ENCODE results near the gene HECTD1. TPM values are rescaled to one million over a fixed set of nuclear protein-coding genes. Genes with fewer than 3 reads are reported as not detected.

HECTD1 gene
- total and polyA plus RNA-seq, 10 of the 15 experiments (the other 5 are each of a cell fraction or from before 2014, with no cell fraction given), result 27.3 to 116 (median 57.7) TPM

DNA sequence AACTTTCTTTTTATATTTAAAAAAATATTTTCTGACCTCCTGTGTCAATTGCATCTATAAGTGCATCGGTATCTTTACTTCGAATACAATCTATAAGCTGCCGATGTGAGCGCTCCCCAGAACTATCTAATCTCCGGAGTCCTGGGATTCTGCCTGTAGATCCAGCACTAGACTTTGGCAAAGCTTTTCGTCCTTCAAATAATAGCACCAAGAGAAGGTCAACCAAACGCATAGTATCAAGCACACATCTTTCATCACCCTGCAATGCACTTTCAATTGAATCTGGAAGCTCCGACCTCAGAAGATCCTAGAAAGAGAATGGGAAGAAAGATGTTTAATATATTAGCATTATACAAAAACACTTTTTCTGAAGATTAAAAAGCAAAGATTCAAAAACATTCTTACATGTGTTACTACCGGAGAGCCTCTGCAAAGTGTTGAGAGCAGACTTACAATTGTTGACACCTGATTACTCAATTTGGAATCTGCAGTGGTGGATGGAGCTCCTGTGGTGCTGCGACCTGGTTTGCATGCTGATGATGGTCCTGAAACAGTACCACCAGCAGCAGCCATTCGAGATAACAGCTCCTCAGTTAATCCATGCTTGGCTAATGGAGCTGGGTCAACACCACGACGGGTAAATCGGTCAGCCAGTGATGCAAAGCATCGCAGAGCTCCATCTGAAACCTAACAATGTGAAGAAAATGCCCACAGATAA, 34.3 kb downstream of the HECTD1 start (continued):
- TF ChIP-seq ZNF24 (IDR thresholded peaks at IDR 0.05), result no peak
- no peak for TF ChIP-seq TCF12 (IDR thresholded peaks at IDR 0.05; ENCODE audit: low read depth, low read length)
- no peak for TF ChIP-seq CEBPB (IDR thresholded peaks at IDR 0.05; ENCODE audit: borderline replicate concordance in 1 of 2, low read depth in 2 of 2, low read length in 2 of 2)

DNA sequence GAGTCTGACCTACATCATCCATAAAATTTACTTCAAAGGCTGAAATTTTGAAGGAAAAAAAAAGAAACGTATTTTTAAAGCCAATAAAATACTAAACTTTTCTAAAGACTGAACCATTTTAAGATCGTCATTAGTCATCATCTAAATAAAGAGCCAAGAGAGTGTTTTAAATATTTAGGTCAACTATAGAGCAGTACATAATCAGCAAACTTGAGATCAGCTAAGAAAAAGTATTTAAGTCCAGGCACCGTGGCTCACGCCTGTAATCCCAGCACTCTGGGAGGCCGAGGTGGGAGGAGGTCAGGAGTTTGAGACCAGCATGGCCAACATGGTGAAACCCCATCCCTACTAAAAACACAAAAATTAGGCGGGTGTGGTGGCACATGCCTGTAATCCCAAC, 35.5 kb downstream of the HECTD1 start:
- ATAC-seq (no peak), FAIRE-seq (no peak), DNase-seq (ENCODE audit: low read depth, low spot score) (no peak)
- no peak overlapping the region for H3K9ac ChIP-seq (ENCODE audit: control insufficient read depth, insufficient read depth, low read length)
- ChIA-PET RAD21 (ENCODE audit: unreplicated experiment) (no interaction called here), CTCF (interaction anchor here (0.7 kb wide), 1 partner anchor 36 kb away, joined by 3 read pairs; no protein-coding TSS in a partner anchor), POLR2A (no interaction called here), SMC1A (ENCODE audit: uncharacterized antibody, unreplicated experiment) (no interaction called here)
- WGBS (ENCODE audit: insufficient coverage, insufficient replicate concordance, low lambda C conversion rate, missing lambda C conversion rate), result 88% methylated on average over 6 of the region's 6 CpGs
- intact Hi-C loops (cut with micrococcal nuclease; ENCODE audit: unreplicated experiment), result no loop called here
- H3K27ac ChIP-seq (ENCODE audit: control insufficient read depth, insufficient read depth), result no peak overlapping the region
- TF ChIP-seq HDAC6 (IDR thresholded peaks at IDR 0.05; ENCODE audit: unreplicated experiment), result no peak
- no peaks in the 10 kb centered on the region for H3K79me2 ChIP-seq (ENCODE audit: control insufficient read depth, insufficient read depth, low read length)
- no peaks in the 10 kb centered on the region for H3K27me3 ChIP-seq (replicated peaks in 1 of 2; ENCODE audit: control insufficient read depth in 2 of 2, insufficient read depth in 2 of 2, low read length in 1 of 2)
- no peak overlapping the region for H2AFZ ChIP-seq (ENCODE audit: control insufficient read depth, low read depth, low read length)
- no peak overlapping the region for H3K4me3 ChIP-seq
- no peaks in the 10 kb centered on the region for H4K20me1 ChIP-seq (ENCODE audit: control insufficient read depth, insufficient read depth)
- no TSS peak for BruUV-seq (replicated peaks)
- in situ Hi-C loops (cut with MboI), result no loop called here
- no peak overlapping the region for H3K4me2 ChIP-seq (ENCODE audit: control insufficient read depth, insufficient read depth)
- peaks cover 3 to 22% of the 10 kb centered on the region in 2 experiments; a peak in 3 of 4 replicates for H3K36me3 ChIP-seq (ENCODE audit: control insufficient read depth in 2 of 2, insufficient read depth in 2 of 2, low read length in 1 of 2)
- H3K4me1 ChIP-seq (ENCODE audit: control insufficient read depth, insufficient read depth, low read length), result no peaks in the 10 kb centered on the region
- H3K9me3 ChIP-seq (replicated peaks; ENCODE audit: control insufficient read depth, insufficient read depth, low read length), result no peaks in the 10 kb centered on the region

DNA sequence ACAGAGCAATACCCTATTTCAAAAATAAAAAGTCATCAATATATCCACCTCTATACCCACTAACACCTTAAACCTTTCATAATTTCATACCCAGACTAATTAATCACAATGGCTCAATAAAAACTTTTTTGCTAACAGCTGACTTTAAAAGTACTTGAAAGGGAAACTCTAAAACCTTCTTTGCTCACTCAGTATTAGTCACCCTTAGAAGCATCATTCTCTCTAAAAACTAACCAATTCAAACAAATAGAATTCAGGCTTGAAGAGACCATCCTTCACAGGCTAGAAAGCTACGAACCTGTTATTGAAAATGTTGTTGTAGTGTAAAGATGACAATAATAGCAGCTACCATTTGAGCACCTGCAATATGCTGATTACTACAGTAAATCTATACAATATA, 37.2 kb downstream of the HECTD1 start:
- Histone ChIP-seq H3K27ac (ENCODE audit: control insufficient read depth, insufficient read depth) (no peak overlapping the region), H3K4me2 (ENCODE audit: control insufficient read depth, insufficient read depth) (no peak overlapping the region), H3K27me3 (replicated peaks in 1 of 2; ENCODE audit: control insufficient read depth in 2 of 2, insufficient read depth in 2 of 2, low read length in 1 of 2) (no peaks in the 10 kb centered on the region), H3K4me1 (ENCODE audit: control insufficient read depth, insufficient read depth, low read length) (no peaks in the 10 kb centered on the region), H2AFZ (ENCODE audit: control insufficient read depth, low read depth, low read length) (no peak overlapping the region), H4K20me1 (ENCODE audit: control insufficient read depth, insufficient read depth) (no peaks in the 10 kb centered on the region), H3K4me3 (no peak overlapping the region), H3K79me2 (ENCODE audit: control insufficient read depth, insufficient read depth, low read length) (no peaks in the 10 kb centered on the region), H3K9me3 (replicated peaks; ENCODE audit: control insufficient read depth, insufficient read depth, low read length) (no peaks in the 10 kb centered on the region), H3K9ac (ENCODE audit: control insufficient read depth, insufficient read depth, low read length) (no peak overlapping the region), H3K36me3 (ENCODE audit: control insufficient read depth in 2 of 2, insufficient read depth in 2 of 2, low read length in 1 of 2) (peaks cover 5 to 26% of the 10 kb centered on the region in 2 experiments; a peak in 3 of 4 replicates)
- ChIA-PET RAD21 (ENCODE audit: unreplicated experiment) (no interaction called here), CTCF (interaction anchor here (1.1 kb wide), 1 partner anchor 19 kb away, joined by 5 read pairs; no protein-coding TSS in a partner anchor), SMC1A (ENCODE audit: uncharacterized antibody, unreplicated experiment) (interaction anchor here (1.0 to 1.3 kb wide), 2 partner anchors 10 to 19 kb away, joined by 3 read pairs; no protein-coding TSS in a partner anchor), POLR2A (no interaction called here)
- 97% methylated on average over 1 of the region's 1 CpG for WGBS (ENCODE audit: insufficient coverage, insufficient replicate concordance, low lambda C conversion rate, missing lambda C conversion rate)
- in situ Hi-C loops (cut with MboI) (no loop called here), intact Hi-C loops (cut with micrococcal nuclease; ENCODE audit: unreplicated experiment) (no loop called here)
- no TSS peak for BruUV-seq (replicated peaks)
- no peak for ATAC-seq
- DNase-seq (ENCODE audit: low read depth, low spot score), result no peak
- no peak for FAIRE-seq
- TF ChIP-seq, protein P1, sequence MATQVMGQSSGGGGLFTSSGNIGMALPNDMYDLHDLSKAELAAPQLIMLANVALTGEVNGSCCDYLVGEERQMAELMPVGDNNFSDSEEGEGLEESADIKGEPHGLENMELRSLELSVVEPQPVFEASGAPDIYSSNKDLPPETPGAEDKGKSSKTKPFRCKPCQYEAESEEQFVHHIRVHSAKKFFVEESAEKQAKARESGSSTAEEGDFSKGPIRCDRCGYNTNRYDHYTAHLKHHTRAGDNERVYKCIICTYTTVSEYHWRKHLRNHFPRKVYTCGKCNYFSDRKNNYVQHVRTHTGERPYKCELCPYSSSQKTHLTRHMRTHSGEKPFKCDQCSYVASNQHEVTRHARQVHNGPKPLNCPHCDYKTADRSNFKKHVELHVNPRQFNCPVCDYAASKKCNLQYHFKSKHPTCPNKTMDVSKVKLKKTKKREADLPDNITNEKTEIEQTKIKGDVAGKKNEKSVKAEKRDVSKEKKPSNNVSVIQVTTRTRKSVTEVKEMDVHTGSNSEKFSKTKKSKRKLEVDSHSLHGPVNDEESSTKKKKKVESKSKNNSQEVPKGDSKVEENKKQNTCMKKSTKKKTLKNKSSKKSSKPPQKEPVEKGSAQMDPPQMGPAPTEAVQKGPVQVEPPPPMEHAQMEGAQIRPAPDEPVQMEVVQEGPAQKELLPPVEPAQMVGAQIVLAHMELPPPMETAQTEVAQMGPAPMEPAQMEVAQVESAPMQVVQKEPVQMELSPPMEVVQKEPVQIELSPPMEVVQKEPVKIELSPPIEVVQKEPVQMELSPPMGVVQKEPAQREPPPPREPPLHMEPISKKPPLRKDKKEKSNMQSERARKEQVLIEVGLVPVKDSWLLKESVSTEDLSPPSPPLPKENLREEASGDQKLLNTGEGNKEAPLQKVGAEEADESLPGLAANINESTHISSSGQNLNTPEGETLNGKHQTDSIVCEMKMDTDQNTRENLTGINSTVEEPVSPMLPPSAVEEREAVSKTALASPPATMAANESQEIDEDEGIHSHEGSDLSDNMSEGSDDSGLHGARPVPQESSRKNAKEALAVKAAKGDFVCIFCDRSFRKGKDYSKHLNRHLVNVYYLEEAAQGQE (IDR thresholded peaks at IDR 0.05; ENCODE audit: low read depth, low read length), result no peak
- TF ChIP-seq, protein P2, sequence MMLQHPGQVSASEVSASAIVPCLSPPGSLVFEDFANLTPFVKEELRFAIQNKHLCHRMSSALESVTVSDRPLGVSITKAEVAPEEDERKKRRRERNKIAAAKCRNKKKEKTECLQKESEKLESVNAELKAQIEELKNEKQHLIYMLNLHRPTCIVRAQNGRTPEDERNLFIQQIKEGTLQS (IDR thresholded peaks at IDR 0.05; ENCODE audit: borderline replicate concordance, extremely low read depth, low read depth, low read length), result no peak
- TF ChIP-seq WRNIP1 (IDR thresholded peaks at IDR 0.05; ENCODE audit: borderline replicate concordance, low read depth, low read length) (no peak), KLF5 (IDR thresholded peaks at IDR 0.05; ENCODE audit: partially characterized antibody) (no peak), SP1 (IDR thresholded peaks at IDR 0.05; ENCODE audit: low read depth, low read length) (no peak), CHD1 (IDR thresholded peaks at IDR 0.05; ENCODE audit: low read depth, low read length) (no peak), CHD2 (IDR thresholded peaks at IDR 0.05; ENCODE audit: borderline replicate concordance, low read depth, low read length) (no peak)
